ENCODE results near the gene WDFY3. TPM values are rescaled to one million over a fixed set of nuclear protein-coding genes. Genes with fewer than 3 reads are reported as not detected.

Gene WDFY3
- total and polyA plus RNA-seq, 8 donors: 5.3 to 53.0 (median 29.6) TPM

DNA sequence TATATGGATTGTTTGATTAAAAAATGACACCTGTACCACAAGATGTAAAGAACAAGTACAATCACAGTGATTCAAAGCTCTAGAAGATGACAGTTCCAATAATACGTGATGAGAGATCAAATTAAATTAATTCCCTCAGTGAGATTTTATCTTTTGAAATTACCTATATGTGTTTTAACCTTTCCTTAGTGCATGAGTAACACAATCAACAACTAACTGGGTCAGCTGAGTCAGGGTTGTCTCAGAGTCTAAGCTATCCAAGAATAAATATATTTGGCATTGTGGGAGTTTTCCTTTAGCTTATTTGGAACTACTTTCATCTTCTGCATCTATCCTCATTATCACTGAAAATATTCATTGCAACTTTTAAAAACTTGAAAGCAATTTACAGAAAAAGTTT, 162.8 kb downstream of the WDFY3 start:
- intact Hi-C loops (cut with DNase I): no loop called here
- Histone ChIP-seq H3K4me1 (no peaks in the 10 kb centered on the region), H3K4me3 (no peak overlapping the region), H3K27ac (no peak overlapping the region), H3K36me3 (peaks cover 0 to 7% (median 6%) of the 10 kb centered on the region in 3 donors), H3K9me3 (no peaks in the 10 kb centered on the region), H3K27me3 (no peaks in the 10 kb centered on the region)
- WGBS, 2 donors: 92 to 95% methylated on average over 1 of the region's 1 CpG
- no peak for DNase-seq
- TF ChIP-seq CTCF (IDR thresholded peaks at IDR 0.05): no peak
- FAIRE-seq: no peak
- ATAC-seq: no peak

DNA sequence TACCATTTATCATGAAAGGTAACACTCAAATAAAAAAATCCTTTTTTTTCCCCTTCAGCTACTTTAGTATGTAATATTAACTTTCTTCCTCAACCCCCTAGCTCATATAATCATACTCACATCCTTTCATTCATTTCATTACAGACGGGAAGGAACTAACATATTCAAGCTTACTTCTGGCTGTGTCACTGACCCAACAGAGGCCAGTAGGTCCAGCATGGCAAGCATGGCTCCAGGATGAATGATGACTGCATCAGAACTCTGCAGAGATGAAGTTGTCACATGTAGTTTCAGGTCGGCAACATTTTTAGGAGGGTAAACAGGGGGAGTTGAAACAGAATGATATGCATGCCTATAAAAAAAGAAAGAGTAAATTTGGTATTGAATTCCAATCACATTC, 163.4 kb downstream of the WDFY3 start:
- H3K9me3 ChIP-seq: no peaks in the 10 kb centered on the region
- no peaks in the 10 kb centered on the region for H3K4me1 ChIP-seq
- TF ChIP-seq CTCF (IDR thresholded peaks at IDR 0.05): no peak
- H3K4me3 ChIP-seq: no peak overlapping the region
- FAIRE-seq (no peak), ATAC-seq (no peak), DNase-seq (no peak)
- intact Hi-C loops (cut with DNase I): no loop called here
- no peak overlapping the region for H3K27ac ChIP-seq
- no peaks in the 10 kb centered on the region for H3K27me3 ChIP-seq
- 87 to 91% methylated on average over 2 of the region's 2 CpGs for WGBS, 2 donors
- peaks cover 0 to 7% (median 6%) of the 10 kb centered on the region in 3 donors for H3K36me3 ChIP-seq

GRCh38 chr4:84800256-84800655, 166.2 kb downstream of the WDFY3 start:
- no peak overlapping the region for H3K4me3 ChIP-seq
- no peaks in the 10 kb centered on the region for H3K9me3 ChIP-seq
- FAIRE-seq: no peak
- DNase-seq: no peak
- intact Hi-C loops (cut with DNase I): no loop called here
- peaks cover 0 to 7% (median 6%) of the 10 kb centered on the region in 3 donors for H3K36me3 ChIP-seq
- no peak for TF ChIP-seq CTCF (IDR thresholded peaks at IDR 0.05)
- no peak overlapping the region for H3K27ac ChIP-seq
- H3K27me3 ChIP-seq: no peaks in the 10 kb centered on the region
- ATAC-seq: no peak
- H3K4me1 ChIP-seq: no peaks in the 10 kb centered on the region

DNA sequence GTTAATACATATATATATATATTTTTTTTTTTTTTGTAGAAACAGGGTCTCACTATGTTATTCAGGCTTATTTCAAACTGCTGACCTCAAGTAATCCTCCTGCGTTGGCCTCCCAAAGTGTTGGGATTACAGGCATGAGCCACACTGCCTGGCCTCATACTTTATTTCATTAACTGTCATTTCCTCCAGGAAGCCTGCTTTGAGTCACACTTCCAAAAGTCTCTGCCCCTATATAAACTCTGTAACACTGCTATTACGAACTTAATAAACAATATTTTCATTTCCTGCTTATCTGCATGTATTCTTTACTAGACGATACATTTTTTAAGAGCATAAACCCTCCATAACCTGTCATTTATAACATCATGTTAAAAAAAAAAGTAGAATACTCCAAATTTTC, 167.2 kb downstream of the WDFY3 start:
- DNase-seq: no peak
- intact Hi-C loops (cut with DNase I): no loop called here
- TF ChIP-seq CTCF (IDR thresholded peaks at IDR 0.05): no peak
- Histone ChIP-seq H3K4me3 (no peak overlapping the region), H3K27me3 (no peaks in the 10 kb centered on the region), H3K9me3 (no peaks in the 10 kb centered on the region), H3K36me3 (peaks cover 0 to 8% (median 7%) of the 10 kb centered on the region in 3 donors), H3K4me1 (no peaks in the 10 kb centered on the region), H3K27ac (no peak overlapping the region)
- ATAC-seq: no peak
- no peak for FAIRE-seq
- 87 to 99% methylated on average over 3 of the region's 3 CpGs for WGBS, 2 donors

GRCh38 chr4:84796394-84796793, 170.1 kb downstream of the WDFY3 start:
- Histone ChIP-seq H3K27ac (no peak overlapping the region), H3K9me3 (no peaks in the 10 kb centered on the region), H3K36me3 (peaks cover 0 to 16% (median 7%) of the 10 kb centered on the region in 3 donors), H3K4me3 (no peak overlapping the region), H3K4me1 (no peaks in the 10 kb centered on the region), H3K27me3 (no peaks in the 10 kb centered on the region)
- no peak for ATAC-seq
- TF ChIP-seq CTCF (IDR thresholded peaks at IDR 0.05): no peak
- WGBS, 2 donors: 76 to 81% methylated on average over 3 of the region's 3 CpGs
- no peak for FAIRE-seq
- no peak for DNase-seq
- intact Hi-C loops (cut with DNase I): no loop called here
